Islet precursor cell (in vitro differentiated cells): Measurements from ENCODE around the gene LTB.
A peak's percentile ranks its signal among the peaks of the same experiment; 100 is the strongest.

ENCODE experiments used
- DNase-seq: peaks from one replicate; pipeline ENCODE4 v3.0.0-alpha.2; 2018

Gene LTB

GRCh38 chr6:31546339-31546957 lies 35.8 kb downstream of the LTB start, which contains the start of gene ATP6V1G2:
ATP6V1G2 (minus strand) TSS chr6:31546608; CDS start chr6:31546559, 49 bp downstream.
- peak; percentile 99 for DNase-seq

GRCh38 chr6:31545291-31545690 lies 36.9 kb downstream of the LTB start:
- no peak for DNase-seq

- no peak for DNase-seq
These were observed 37.5 kb downstream of the LTB start for GRCh38 chr6:31544676-31545075.

GRCh38 chr6:31543639-31544038 lies 38.6 kb downstream of the LTB start:
- no peak for DNase-seq

- DNase-seq: peak; percentile 97
These were observed 40.3 kb downstream of the LTB start, which contains the start of gene DDX39B for GRCh38 chr6:31541658-31542521. DDX39B (minus strand) TSS chr6:31542003; CDS start chr6:31540532, 1,471 bp downstream.

GRCh38 chr6:31541059-31541657 lies 41.1 kb downstream of the LTB start:
- DNase-seq: no peak

- no peak for DNase-seq
These were observed 41.6 kb downstream of the LTB start for GRCh38 chr6:31540640-31541039.

GRCh38 chr6:31538805-31539400 lies 43.3 kb downstream of the LTB start:
- DNase-seq: no peak

- no peak for DNase-seq
These were observed 46.5 kb downstream of the LTB start for GRCh38 chr6:31535538-31536324.

- no peak for DNase-seq
These were observed 47.6 kb downstream of the LTB start for GRCh38 chr6:31534521-31535040.

GRCh38 chr6:31534011-31534410 lies 48.2 kb downstream of the LTB start:
- DNase-seq: no peak

GRCh38 chr6:31533455-31533841 lies 48.8 kb downstream of the LTB start:
- no peak for DNase-seq

- DNase-seq: no peak
These were observed 49.4 kb downstream of the LTB start for GRCh38 chr6:31532644-31533454.

- no peak for DNase-seq
These were observed 50.2 kb downstream of the LTB start for GRCh38 chr6:31531771-31532643.

- DNase-seq: no peak
These were observed 51.1 kb downstream of the LTB start for GRCh38 chr6:31531162-31531561.

GRCh38 chr6:31530659-31531058 lies 51.6 kb downstream of the LTB start:
- DNase-seq: no peak
